Muscle of back (tissue), 11 donors: ENCODE measurements around the gene SH2D3C. TPM values are rescaled to one million over a fixed set of nuclear protein-coding genes. Genes with fewer than 3 reads are reported as not detected.
"Not testable (repeated sequence)": the region's sequence is repeated elsewhere in the genome, so short reads cannot be mapped to it uniquely, and the experiment has no call there.

ENCODE experiments used
- DNase-seq, 3 donors: peaks; one replicate each; pipeline versions ENCODE4 v3.0.0 to v3.0.0-alpha.2; 2013
- polyA plus RNA-seq, 10 donors: library from polyadenylated mRNA; unstranded; fragments of 120-200 nt; gene quantifications; one replicate each; pipeline ENCODE4 v1.2.1, GENCODE V29; 2013; ENCODE audit not compliant: insufficient read length in 10 of 10

SH2D3C gene
- polyA plus RNA-seq, 10 donors = 15.5 to 24.4 (median 18.0) TPM

DNA sequence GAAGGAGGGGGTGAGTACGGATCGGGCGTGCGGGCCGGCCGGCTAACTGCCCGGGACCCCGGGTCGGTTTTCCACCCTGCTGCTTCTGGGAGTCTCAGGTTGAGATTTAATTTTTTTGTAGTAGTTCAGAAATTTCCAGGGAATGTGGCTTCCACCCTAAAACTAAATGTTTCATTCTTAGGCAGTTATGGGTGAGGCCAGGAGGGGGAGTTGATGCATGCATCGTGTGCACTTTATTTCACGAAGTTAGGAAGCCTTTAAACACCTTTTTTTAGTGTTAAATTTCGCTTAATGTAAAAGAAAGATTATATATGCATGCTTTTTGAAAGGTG lies 8.3 kb upstream of the SH2D3C start:
- no peak for DNase-seq

- peak; percentile 90 to 94 (median 92) for DNase-seq
These were observed 7.7 kb upstream of the SH2D3C start, which contains the start of gene CDK9 for GRCh38 chr9:127785933-127786772. Gene CDK9 (plus strand): TSS chr9:127786034. CDS start chr9:127786149, 115 bp downstream.

DNA sequence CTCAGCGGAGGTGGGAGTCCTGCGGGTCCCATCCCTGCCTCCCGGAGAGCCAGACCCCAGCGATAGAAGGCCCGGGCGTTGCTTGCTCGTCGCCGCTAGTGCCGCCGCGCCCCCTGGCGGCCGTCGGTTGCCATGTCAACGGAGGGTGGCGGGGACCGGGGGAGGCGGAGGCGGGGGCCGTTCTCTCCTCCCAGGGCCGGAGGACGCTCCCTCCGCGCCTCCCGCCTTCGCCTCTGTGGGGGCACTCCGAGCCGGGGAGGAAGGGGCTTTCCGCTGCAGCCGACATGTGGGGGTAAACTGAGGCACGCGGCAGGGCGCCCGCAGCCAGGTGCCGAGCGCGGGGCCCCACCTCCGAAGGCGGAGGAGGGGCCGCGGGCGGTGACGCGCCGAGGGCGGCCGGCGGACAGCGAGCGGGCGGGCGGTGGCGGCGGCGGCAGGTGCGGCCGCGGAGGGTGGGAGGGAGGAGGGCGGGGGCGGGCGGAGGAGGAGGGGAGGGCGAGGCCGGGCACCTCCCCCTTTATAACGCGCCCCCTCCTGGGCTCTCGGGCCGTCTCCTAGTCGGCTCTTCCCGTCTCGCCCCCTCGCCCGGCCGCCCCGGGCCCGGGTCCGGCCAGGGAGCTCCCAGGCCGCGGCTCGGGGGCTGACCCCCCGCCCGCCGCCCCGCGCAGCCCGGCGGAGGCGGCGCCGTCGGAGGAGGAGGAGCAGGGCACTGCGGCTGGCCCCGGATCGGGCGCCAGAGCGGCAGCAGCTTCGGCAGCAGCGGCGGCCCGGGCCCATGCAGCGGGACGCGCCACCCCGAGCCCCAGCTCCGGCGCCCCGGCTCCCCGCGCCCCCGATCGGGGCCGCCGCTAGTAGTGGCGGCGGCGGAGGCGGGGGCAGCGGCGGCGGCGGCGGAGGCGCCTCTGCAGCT lies 6.8 kb upstream of the SH2D3C start:
- DNase-seq = peak; percentile 84 to 97 (median 93)

- DNase-seq = no peak
These were observed 4.9 kb upstream of the SH2D3C start for GRCh38 chr9:127783111-127784008.

GRCh38 chr9:127781806-127782205 lies 3.3 kb upstream of the SH2D3C start:
- no peak for DNase-seq

DNA sequence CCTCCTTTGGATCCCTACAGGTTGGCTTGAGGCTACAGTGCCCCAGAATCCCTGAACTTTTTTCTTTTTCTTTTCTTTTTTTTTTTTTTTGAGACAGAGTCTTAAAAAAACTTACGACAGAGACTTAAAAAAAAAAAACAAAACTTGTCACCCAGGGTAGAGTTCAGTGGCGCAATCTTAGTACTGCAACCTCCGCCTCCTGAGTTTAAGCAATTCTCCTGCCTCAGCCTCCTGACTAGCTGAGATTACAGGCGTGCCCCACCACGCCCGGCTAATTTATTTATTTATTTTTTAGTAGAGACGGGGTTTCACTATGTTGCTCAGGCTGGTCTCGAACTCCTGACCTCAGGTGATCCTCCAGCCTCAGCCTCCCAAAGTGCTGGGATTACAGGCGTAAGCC lies 2.4 kb upstream of the SH2D3C start:
- not testable (repeated sequence) for DNase-seq

- DNase-seq = no peak
These were observed 1.8 kb upstream of the SH2D3C start for GRCh38 chr9:127780126-127780885.

GRCh38 chr9:127779136-127779981 lies 893 bp upstream of the SH2D3C start:
- DNase-seq = peak in 1 of 3 donors; percentile 57

DNA sequence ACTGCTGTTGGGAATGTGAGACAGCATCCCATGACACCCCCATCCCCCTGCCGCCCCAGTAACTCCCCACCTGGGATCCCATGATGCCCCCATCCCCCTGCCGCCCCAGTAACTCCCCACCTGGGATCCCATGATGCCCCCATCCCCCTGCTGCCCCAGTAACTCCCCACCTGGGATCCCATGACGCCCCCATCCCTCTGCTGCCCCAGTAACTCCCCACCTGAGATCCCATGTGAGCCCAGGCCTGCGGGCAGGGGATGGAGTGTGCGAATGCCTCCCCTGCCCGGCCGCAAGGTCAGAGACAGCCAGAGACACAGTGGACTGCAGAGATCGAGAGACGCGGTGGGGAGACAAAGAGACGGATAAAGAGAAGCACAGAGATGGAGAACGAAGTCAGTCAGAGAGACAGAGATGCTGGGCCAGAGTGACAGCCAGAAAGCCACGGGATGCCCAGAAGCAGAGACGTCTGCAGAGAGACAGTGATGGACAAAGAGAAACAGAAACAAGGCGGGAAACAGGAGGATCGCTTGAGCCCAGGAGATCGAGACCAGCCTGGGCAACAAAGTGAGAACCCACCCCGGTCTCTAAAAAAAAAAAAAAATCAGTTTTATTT lies 992 bp downstream of the SH2D3C start:
- DNase-seq = no peak

DNA sequence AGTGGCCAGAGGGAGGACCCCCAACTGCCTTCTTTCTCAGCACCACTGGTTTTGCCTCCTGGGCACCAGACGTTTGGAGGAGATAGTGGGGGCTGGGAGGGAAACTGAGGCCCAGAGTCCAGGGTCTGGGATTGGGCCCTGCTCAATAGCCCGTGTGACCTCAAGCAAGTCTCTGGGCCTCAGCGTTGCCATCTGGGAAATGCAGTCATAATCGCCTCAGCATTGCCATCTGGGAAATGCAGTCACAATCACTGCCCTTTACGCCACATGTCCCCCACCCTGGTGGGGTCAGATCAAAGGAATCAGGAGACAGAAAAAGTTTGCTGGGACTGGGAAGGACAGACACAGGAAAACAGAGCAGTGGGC lies 1.6 kb downstream of the SH2D3C start:
- DNase-seq = no peak

DNA sequence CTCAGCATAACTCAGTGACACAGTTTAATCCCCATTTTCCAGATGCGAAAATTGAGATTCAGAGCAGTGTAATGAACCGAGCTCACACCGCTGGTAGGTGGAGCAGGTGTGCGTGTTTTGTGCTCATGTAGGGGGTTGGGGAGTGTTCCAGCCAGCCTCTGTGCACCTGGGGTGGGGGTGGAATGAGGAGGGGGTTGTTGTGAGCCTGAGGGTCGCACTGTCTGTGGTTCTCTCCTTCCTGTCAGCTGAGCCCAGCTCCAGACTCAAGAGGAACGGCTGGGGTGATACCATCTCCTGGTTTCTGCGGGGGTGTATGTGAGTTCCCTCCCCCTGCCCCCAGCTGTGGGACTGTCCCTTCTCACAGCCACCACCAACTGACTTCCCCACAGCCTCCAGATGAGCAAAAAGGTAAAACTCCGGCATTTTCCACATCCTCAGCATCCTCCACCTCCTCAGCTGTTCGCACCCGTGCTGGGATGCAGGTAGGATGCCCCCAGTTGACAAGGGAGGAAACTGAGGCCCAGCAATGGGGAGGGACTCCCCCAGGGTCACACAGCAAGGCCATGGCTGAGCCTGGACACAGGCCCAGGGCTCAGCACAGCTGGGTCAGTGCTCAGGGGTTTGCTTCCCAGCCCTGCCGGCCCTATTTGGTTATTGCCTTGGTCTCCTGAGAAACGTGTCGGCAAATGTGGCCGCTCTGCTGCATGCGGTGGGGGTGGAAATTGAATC lies 2.1 kb downstream of the SH2D3C start:
- DNase-seq = peak in 1 of 3 donors; percentile 60

GRCh38 chr9:127773981-127774380 lies 4.5 kb downstream of the SH2D3C start:
- DNase-seq = no peak

DNA sequence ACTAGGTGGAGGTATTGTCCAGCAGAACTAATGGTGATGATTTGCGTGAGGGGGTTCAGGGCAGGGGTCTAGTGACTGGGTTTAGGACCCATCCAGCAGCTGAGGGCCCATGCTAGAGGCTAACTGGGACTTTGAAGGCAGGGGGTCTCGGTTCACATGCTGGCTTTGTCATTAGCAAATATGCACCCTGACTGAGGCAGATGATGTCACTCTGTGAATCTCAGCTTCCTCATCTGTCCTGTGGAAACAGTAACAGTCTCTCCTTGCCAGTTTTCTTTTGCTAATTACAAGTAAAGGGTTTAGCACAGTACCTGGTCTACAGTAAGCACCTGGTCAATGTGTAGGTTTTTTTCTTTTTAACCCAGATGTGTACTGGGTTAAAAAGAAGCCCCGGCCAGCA lies 5.2 kb downstream of the SH2D3C start:
- no peak for DNase-seq

- DNase-seq = no peak
These were observed 5.9 kb downstream of the SH2D3C start for GRCh38 chr9:127772603-127773002.

DNA sequence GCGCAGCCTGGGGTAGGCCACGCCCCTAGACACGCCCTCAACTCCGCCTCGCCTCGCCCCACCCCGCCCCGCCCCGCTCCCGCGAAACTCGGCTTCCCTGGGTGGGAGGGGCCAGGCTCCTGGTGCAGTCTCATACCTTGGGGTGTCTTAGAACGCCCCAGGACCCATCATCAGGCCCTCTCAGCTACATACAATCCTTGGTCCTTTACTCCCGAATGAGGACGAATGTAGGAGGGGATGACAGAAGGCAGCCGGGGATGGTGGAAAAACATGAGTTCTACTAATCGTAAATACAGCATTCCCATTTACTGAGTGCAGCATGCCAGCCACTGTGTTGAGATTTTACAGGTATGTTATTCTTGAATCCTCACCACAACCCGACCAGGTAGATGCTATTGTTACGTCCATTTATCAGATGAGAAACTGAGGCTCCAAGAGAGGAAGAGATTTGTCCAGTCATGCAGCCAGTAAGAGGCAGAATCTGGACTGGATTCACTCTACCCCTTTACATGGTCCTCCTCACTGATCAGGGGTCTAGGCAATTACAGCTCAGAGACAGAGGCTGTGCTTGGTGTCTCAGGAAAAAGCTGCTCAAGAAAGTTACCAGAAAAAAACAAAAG lies 6.8 kb downstream of the SH2D3C start:
- no peak for DNase-seq

DNA sequence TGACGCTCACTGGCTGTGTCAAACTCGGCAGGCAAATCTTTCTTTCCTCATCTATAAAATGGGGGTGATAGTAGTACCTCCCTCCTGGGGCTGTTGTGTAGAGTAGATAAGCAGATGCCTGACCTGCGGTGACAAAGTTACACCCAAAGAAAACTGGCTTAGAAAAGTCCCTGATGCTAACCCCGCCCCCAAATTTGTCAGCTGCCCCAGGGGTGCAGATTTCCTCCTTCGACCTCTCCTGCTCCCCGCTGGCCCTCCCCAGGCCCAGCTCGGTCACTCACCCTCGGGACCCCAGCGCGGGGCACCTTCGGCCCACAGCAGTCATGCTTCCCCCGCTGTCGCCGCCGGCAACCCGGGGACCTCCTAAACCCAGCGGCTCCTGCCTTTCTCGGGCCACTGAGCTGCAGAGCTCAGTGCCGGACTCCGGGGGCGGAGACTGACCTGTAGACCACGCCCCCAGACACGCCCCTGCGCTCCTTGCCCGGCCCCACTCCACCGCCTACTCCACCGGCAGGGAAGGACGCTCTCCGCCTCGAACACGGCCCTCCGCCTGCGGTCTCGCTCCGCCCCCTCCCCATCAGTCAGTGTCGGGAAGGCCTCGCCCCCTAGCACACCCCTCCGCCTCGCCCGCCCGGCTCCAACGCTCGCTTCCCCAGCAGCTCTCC lies 7.4 kb downstream of the SH2D3C start:
- peak; percentile 96 to 98 (median 96) for DNase-seq

DNA sequence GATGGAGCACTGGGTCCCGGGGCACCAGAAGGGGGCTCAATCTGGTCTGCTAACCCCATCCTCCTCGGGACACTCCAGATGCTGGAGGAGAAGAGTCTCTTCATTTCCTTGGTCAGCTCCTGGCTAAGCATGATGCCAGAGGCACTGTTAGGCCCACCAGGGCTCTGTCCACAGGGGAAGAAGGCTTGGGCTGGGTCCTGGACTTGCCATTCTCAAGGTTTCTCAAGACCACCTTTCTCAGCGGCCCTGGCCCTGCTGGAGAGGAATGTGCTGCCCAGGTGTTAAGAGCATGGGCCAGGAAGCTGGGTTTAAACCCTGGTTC lies 7.9 kb downstream of the SH2D3C start:
- DNase-seq = no peak
